SK-N-SH (cell line): ENCODE data around the gene RELB.

Experiments
- JUND ChIP-seq: IDR thresholded peaks from 2 replicates; pipeline ENCODE4 v1.4.0; 2012
- NFIC ChIP-seq: IDR thresholded peaks from 2 replicates; pipeline ENCODE4 v1.4.0; 2012; ENCODE audit warnings: borderline replicate concordance
- POLR2AphosphoS5 ChIP-seq: IDR thresholded peaks from 2 replicates; pipeline ENCODE4 v1.6.1; 2012; ENCODE audit warnings: low read depth, low read length
- RAD21 ChIP-seq: IDR thresholded peaks from 2 replicates; pipeline ENCODE4 v1.6.1; 2012; ENCODE audit warnings: mild to moderate bottlenecking, low read length
- RFX5 ChIP-seq: IDR thresholded peaks from 2 replicates; pipeline ENCODE4 v1.6.1; 2012; ENCODE audit warnings: mild to moderate bottlenecking, improper control_type of control experiment, low read length
- SIN3A ChIP-seq: IDR thresholded peaks from 2 replicates; pipeline ENCODE4 v1.6.1; 2012; ENCODE audit warnings: low read depth, mild to moderate bottlenecking, low read length, moderate library complexity, borderline replicate concordance
- YY1 ChIP-seq: IDR thresholded peaks from 2 replicates; pipeline ENCODE4 v1.4.0; 2012; ENCODE audit warnings: low read depth, mild to moderate bottlenecking

- TF ChIP-seq YY1 = no peak
- no peak for TF ChIP-seq JUND
- TF ChIP-seq POLR2AphosphoS5 = no peak
- no peak for TF ChIP-seq RFX5
- TF ChIP-seq RAD21 = no peak
- no peak for TF ChIP-seq NFIC
- TF ChIP-seq SIN3A = no peak
These were observed 45.5 kb upstream of the RELB start for GRCh38 chr19:44955505-44956439.
